Measurements from ENCODE around the gene WDR83.

- no peak for TF ChIP-seq SIN3A (IDR thresholded peaks at IDR 0.05; ENCODE audit: borderline replicate concordance, insufficient read depth, low read length)
- TF ChIP-seq TAF1 (IDR thresholded peaks at IDR 0.05; ENCODE audit: borderline replicate concordance, insufficient read depth, low read length) = no peak
- peak; percentile 51 for TF ChIP-seq POLR2AphosphoS5 (IDR thresholded peaks at IDR 0.05; ENCODE audit: low read depth, low read length)
Observed at GRCh38 chr19:12670159-12670928, 3.7 kb downstream of the WDR83 start.
